GM19099 (cell line): Measurements from ENCODE around the gene OR6C65.

Experiments used
- POLR2A ChIP-seq: IDR thresholded peaks from 3 replicates; pipeline ENCODE4 v1.6.1; 2011; ENCODE audit warnings: low read depth; ENCODE audit not compliant: insufficient read length; ENCODE audit errors: extremely low read depth

The OR6C65 gene

GRCh38 chr12:55448825-55449224 lies 48.5 kb downstream of the OR6C65 start:
- no peak for TF ChIP-seq POLR2A
